GM10266 (cell line): ENCODE data around the gene PDLIM4.

Source experiments
- DNase-seq: peaks from one replicate; pipeline ENCODE4 v3.0.0; 2012; ENCODE audit errors: extremely low spot score
- TF ChIP-seq, protein P1 (sequence below): IDR thresholded peaks from 2 replicates; pipeline ENCODE4 v1.5.1; 2012; ENCODE audit warnings: mild to moderate bottlenecking, low read depth; ENCODE audit not compliant: control insufficient read depth, insufficient read depth; ENCODE audit errors: missing control alignments

Gene PDLIM4

GRCh38 chr5:132227485-132228240, 29.8 kb upstream of the PDLIM4 start, which contains the start of gene P4HA2:
TSS of gene P4HA2 (minus strand) at chr5:132227853. CDS start at chr5:132218626, 9,227 bp downstream.
- TF ChIP-seq, protein P1, sequence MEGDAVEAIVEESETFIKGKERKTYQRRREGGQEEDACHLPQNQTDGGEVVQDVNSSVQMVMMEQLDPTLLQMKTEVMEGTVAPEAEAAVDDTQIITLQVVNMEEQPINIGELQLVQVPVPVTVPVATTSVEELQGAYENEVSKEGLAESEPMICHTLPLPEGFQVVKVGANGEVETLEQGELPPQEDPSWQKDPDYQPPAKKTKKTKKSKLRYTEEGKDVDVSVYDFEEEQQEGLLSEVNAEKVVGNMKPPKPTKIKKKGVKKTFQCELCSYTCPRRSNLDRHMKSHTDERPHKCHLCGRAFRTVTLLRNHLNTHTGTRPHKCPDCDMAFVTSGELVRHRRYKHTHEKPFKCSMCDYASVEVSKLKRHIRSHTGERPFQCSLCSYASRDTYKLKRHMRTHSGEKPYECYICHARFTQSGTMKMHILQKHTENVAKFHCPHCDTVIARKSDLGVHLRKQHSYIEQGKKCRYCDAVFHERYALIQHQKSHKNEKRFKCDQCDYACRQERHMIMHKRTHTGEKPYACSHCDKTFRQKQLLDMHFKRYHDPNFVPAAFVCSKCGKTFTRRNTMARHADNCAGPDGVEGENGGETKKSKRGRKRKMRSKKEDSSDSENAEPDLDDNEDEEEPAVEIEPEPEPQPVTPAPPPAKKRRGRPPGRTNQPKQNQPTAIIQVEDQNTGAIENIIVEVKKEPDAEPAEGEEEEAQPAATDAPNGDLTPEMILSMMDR = peak; percentile 20
- peak; percentile 95 for DNase-seq

DNA sequence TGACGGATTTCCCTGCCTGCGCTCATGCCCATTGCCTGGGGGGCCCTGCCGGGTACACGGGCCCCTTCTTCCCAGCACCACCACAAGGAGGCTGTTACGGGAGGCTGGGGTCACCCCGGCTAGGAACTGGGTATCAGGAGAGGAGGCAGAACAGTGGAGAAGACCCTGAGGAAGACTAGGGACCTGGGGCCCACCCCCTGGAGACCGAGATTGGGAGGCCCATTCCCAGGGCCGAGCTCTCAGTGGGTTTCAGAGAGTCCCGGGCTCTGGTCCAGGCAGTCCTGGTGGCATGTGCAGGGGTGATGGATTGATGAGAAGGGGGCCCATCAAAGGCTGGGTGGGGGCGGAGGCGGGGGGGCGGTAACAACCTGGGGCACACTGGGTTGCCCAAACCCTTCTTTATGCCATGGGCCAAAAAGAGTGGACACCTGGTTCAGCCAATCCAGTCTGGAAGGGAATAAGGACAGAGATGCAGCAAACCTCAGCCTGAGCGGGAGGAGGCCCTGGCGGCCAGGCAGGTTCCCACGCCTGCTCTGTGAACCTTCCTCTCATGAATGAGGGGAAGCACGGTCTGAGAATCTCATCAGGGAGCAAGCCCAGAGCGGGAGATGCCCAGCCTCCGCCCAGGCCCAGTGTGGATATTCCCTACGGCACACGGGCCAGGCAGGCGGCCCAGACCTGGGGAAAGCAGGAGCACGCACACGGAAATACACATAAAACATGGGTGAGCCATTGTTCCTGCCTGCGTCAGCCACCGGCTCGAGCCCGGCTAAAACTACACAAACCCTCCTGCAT, 29.1 kb upstream of the PDLIM4 start:
- DNase-seq = no peak
- TF ChIP-seq, protein P1 = no peak

DNA sequence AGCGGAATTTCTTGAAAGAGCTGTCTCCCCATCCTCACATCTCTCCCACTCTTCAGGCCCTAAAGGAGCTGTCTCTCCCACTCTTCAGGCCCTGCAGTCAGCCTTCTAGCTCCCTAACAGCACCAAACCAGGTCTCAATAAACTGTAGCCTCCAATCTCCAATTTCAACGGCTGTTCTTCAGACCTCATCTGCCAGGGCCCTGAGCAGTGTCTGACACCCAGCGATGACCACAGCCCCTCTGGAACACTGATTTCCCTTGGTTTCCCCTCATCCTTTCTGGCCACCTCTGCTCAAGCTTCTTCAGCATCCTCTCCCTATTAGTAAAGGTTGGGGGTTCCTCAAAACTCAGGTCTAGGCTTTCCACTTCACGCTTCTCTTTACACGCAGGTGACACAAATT, 28.3 kb upstream of the PDLIM4 start:
- TF ChIP-seq, protein P1 = no peak
- DNase-seq = no peak

- TF ChIP-seq, protein P1 = no peak
- DNase-seq = no peak
Measured at GRCh38 chr5:132230871-132231270, 26.6 kb upstream of the PDLIM4 start.

- DNase-seq = no peak
- TF ChIP-seq, protein P1 = no peak
Measured at GRCh38 chr5:132232465-132232864, 25.0 kb upstream of the PDLIM4 start.

DNA sequence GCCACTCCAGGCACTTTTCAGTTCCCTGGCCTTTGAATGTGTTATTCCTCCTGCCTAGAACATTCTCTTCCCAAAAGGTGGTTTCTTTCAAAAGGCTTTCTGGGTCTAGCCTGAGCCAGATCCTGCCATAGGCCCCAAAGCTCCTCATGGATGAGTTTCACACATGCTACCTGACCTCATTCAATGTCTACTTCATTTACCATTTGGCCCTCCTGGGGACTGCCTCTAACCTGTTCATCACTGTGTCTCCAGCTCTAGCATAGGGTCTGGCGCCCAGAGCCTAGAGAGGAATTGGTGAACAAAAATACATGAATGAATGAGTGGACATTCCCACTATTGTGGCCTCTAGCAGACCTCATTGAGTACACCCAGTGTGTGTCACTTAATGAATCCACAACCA, 24.4 kb upstream of the PDLIM4 start:
- no peak for DNase-seq
- TF ChIP-seq, protein P1 = no peak
